ENCODE data around the gene SPIRE1.

SPIRE1 gene

GRCh38 chr18:12559319-12559718, 98.6 kb downstream of the SPIRE1 start:
- H3K27ac ChIP-seq (ENCODE audit: low read depth, low read length) = no peak overlapping the region
- no peak overlapping the region for H3K4me3 ChIP-seq (ENCODE audit: insufficient read depth, low read length, poor library complexity, severe bottlenecking)
- H3K27me3 ChIP-seq (ENCODE audit: low read length) = no peaks in the 10 kb centered on the region
- TF ChIP-seq CTCF (IDR thresholded peaks at IDR 0.05; ENCODE audit: insufficient read depth, low read length, poor library complexity, severe bottlenecking) = no peak
- TF ChIP-seq EZH2phosphoT487 (conservative IDR thresholded peaks at IDR 0.05; ENCODE audit: low read length) = no peak
- no peaks in the 10 kb centered on the region for H3K36me3 ChIP-seq (ENCODE audit: low read length)
- H3F3A ChIP-seq (ENCODE audit: insufficient read depth) = no peaks in the 10 kb centered on the region
- H3K79me2 ChIP-seq (ENCODE audit: insufficient read depth, low read length) = no peaks in the 10 kb centered on the region
- no peak overlapping the region for H3K9ac ChIP-seq (ENCODE audit: low read length)
- no peak overlapping the region for H2AFZ ChIP-seq (ENCODE audit: low read depth, low read length, severe bottlenecking)
- H3K9me2 ChIP-seq (replicated peaks; ENCODE audit: insufficient read depth, low read length) = no peaks in the 10 kb centered on the region
- no peak overlapping the region for H3K4me2 ChIP-seq (ENCODE audit: low read depth, low read length, poor library complexity, severe bottlenecking)
- no peaks in the 10 kb centered on the region for H3K9me3 ChIP-seq (ENCODE audit: insufficient read depth, low read length)
- H4K20me1 ChIP-seq (ENCODE audit: low read depth, low read length) = no peaks in the 10 kb centered on the region

GRCh38 chr18:12556946-12557806, 100.7 kb downstream of the SPIRE1 start:
- Histone ChIP-seq H3K4me2 (ENCODE audit: low read depth, low read length, poor library complexity, severe bottlenecking) (no peak overlapping the region), H3K27me3 (ENCODE audit: low read length) (no peaks in the 10 kb centered on the region), H3K36me3 (ENCODE audit: low read length) (no peaks in the 10 kb centered on the region), H3K27ac (ENCODE audit: low read depth, low read length) (no peak overlapping the region), H3K9ac (ENCODE audit: low read length) (no peak overlapping the region), H3K9me3 (ENCODE audit: insufficient read depth, low read length) (no peaks in the 10 kb centered on the region), H2AFZ (ENCODE audit: low read depth, low read length, severe bottlenecking) (no peak overlapping the region), H3K79me2 (ENCODE audit: insufficient read depth, low read length) (no peaks in the 10 kb centered on the region), H3F3A (ENCODE audit: insufficient read depth) (no peaks in the 10 kb centered on the region), H3K9me2 (replicated peaks; ENCODE audit: insufficient read depth, low read length) (no peaks in the 10 kb centered on the region), H4K20me1 (ENCODE audit: low read depth, low read length) (no peaks in the 10 kb centered on the region), H3K4me3 (ENCODE audit: insufficient read depth, low read length, poor library complexity, severe bottlenecking) (no peak overlapping the region)
- TF ChIP-seq EZH2phosphoT487 (conservative IDR thresholded peaks at IDR 0.05; ENCODE audit: low read length) (no peak), CTCF (IDR thresholded peaks at IDR 0.05; ENCODE audit: insufficient read depth, low read length, poor library complexity, severe bottlenecking) (no peak)

GRCh38 chr18:12554796-12555388, 103.0 kb downstream of the SPIRE1 start:
- TF ChIP-seq EZH2phosphoT487 (conservative IDR thresholded peaks at IDR 0.05; ENCODE audit: low read length) (no peak), CTCF (IDR thresholded peaks at IDR 0.05; ENCODE audit: insufficient read depth, low read length, poor library complexity, severe bottlenecking) (no peak)
- H3K79me2 ChIP-seq (ENCODE audit: insufficient read depth, low read length) = no peaks in the 10 kb centered on the region

More at GRCh38 chr18:12554796-12555388, 103.0 kb downstream of the SPIRE1 start:
- no peak overlapping the region for H2AFZ ChIP-seq (ENCODE audit: low read depth, low read length, severe bottlenecking)
- H3K9me3 ChIP-seq (ENCODE audit: insufficient read depth, low read length) = no peaks in the 10 kb centered on the region
- no peaks in the 10 kb centered on the region for H3K9me2 ChIP-seq (replicated peaks; ENCODE audit: insufficient read depth, low read length)
- H3K27ac ChIP-seq (ENCODE audit: low read depth, low read length) = no peak overlapping the region
- no peak overlapping the region for H3K4me3 ChIP-seq (ENCODE audit: insufficient read depth, low read length, poor library complexity, severe bottlenecking)
- H4K20me1 ChIP-seq (ENCODE audit: low read depth, low read length) = no peaks in the 10 kb centered on the region
- no peaks in the 10 kb centered on the region for H3K27me3 ChIP-seq (ENCODE audit: low read length)
- no peaks in the 10 kb centered on the region for H3K36me3 ChIP-seq (ENCODE audit: low read length)
- H3K4me2 ChIP-seq (ENCODE audit: low read depth, low read length, poor library complexity, severe bottlenecking) = no peak overlapping the region
- H3F3A ChIP-seq (ENCODE audit: insufficient read depth) = no peaks in the 10 kb centered on the region
- H3K9ac ChIP-seq (ENCODE audit: low read length) = no peak overlapping the region
